ENCODE measurements around the gene PRDX5. TPM values are rescaled to one million over a fixed set of nuclear protein-coding genes. Genes with fewer than 3 reads are reported as not detected.

PRDX5 gene
- total and polyA plus RNA-seq, 9 of the 15 experiments (the other 6 are each of a cell fraction or from before 2014, with no cell fraction given) = 40.8 to 327 (median 204) TPM

DNA sequence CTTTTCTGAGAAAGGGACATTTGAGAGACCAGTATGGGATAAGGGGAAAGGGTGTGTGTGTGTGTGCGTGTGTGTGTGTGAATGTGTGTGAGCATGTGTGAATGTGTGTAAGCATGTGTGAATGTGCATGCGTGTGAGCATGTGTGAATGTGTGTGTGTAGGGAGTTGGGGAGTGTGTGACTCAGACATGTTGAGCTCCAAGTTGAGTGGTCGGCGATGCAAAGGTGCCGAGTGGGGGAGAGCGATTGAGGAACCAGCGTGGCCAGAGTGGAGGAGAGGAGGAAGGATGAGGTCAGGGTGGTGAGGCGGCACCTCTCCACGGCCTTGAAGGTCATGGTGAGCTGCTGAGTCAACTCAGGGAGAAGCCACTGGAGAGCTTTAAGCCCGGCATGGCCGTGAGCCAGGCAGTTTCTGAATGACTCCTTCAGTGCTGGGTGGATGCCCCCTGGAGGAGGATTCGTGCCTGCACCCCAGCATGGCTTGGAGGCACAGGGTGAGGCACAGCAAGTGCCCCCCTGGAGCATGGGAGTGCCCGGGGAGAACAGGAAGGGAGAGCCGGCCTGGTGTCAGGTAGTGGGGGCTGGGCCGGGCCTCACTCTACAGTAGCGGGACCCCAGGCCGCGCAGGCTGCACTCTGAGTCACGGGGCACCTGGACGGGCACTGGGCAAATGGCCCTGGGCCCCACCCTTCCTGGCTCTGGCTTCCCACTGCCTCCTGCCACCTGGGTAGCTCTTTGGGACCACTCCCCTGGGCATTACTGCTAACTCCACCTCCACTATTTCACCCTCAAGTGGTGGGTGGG is 13.8 kb downstream of the PRDX5 start (continued):
- TF ChIP-seq, protein P1, sequence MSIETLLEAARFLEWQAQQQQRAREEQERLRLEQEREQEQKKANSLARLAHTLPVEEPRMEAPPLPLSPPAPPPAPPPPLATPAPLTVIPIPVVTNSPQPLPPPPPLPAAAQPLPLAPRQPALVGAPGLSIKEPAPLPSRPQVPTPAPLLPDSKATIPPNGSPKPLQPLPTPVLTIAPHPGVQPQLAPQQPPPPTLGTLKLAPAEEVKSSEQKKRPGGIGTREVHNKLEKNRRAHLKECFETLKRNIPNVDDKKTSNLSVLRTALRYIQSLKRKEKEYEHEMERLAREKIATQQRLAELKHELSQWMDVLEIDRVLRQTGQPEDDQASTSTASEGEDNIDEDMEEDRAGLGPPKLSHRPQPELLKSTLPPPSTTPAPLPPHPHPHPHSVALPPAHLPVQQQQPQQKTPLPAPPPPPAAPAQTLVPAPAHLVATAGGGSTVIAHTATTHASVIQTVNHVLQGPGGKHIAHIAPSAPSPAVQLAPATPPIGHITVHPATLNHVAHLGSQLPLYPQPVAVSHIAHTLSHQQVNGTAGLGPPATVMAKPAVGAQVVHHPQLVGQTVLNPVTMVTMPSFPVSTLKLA (conservative IDR thresholded peaks at IDR 0.05) = peak; percentile 54 to 70; a peak in 2 of 4 replicates
- TF ChIP-seq ZNF583 (CRISPR knock-in tag; IDR thresholded peaks at IDR 0.05) = no peak
- TF ChIP-seq XRCC5 (IDR thresholded peaks at IDR 0.05; ENCODE audit: low read depth, low read length) = peak; percentile 32; the same call in 1 of the 2 replicates
- no peak for TF ChIP-seq ZC3H4 (CRISPR knock-in tag; IDR thresholded peaks at IDR 0.05; ENCODE audit: borderline replicate concordance)
- TF ChIP-seq, protein P2, sequence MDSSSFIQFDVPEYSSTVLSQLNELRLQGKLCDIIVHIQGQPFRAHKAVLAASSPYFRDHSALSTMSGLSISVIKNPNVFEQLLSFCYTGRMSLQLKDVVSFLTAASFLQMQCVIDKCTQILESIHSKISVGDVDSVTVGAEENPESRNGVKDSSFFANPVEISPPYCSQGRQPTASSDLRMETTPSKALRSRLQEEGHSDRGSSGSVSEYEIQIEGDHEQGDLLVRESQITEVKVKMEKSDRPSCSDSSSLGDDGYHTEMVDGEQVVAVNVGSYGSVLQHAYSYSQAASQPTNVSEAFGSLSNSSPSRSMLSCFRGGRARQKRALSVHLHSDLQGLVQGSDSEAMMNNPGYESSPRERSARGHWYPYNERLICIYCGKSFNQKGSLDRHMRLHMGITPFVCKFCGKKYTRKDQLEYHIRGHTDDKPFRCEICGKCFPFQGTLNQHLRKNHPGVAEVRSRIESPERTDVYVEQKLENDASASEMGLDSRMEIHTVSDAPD (CRISPR knock-in tag; IDR thresholded peaks at IDR 0.05) = no peak
- TF ChIP-seq SRSF9 (IDR thresholded peaks at IDR 0.05; ENCODE audit: borderline replicate concordance, low read depth, low read length) = no peak
- TF ChIP-seq FOXJ3 (CRISPR knock-in tag; IDR thresholded peaks at IDR 0.05) = no peak
- TF ChIP-seq EP400 (IDR thresholded peaks at IDR 0.05) = peak; percentile 75; the same call in 1 of the 2 replicates
- TF ChIP-seq PTBP1 (IDR thresholded peaks at IDR 0.05; ENCODE audit: low read depth, low read length) = no peak
- TF ChIP-seq POU5F1 (IDR thresholded peaks at IDR 0.05; ENCODE audit: borderline replicate concordance, low read depth, low read length, partially characterized antibody) = no peak
- TF ChIP-seq, protein P3, sequence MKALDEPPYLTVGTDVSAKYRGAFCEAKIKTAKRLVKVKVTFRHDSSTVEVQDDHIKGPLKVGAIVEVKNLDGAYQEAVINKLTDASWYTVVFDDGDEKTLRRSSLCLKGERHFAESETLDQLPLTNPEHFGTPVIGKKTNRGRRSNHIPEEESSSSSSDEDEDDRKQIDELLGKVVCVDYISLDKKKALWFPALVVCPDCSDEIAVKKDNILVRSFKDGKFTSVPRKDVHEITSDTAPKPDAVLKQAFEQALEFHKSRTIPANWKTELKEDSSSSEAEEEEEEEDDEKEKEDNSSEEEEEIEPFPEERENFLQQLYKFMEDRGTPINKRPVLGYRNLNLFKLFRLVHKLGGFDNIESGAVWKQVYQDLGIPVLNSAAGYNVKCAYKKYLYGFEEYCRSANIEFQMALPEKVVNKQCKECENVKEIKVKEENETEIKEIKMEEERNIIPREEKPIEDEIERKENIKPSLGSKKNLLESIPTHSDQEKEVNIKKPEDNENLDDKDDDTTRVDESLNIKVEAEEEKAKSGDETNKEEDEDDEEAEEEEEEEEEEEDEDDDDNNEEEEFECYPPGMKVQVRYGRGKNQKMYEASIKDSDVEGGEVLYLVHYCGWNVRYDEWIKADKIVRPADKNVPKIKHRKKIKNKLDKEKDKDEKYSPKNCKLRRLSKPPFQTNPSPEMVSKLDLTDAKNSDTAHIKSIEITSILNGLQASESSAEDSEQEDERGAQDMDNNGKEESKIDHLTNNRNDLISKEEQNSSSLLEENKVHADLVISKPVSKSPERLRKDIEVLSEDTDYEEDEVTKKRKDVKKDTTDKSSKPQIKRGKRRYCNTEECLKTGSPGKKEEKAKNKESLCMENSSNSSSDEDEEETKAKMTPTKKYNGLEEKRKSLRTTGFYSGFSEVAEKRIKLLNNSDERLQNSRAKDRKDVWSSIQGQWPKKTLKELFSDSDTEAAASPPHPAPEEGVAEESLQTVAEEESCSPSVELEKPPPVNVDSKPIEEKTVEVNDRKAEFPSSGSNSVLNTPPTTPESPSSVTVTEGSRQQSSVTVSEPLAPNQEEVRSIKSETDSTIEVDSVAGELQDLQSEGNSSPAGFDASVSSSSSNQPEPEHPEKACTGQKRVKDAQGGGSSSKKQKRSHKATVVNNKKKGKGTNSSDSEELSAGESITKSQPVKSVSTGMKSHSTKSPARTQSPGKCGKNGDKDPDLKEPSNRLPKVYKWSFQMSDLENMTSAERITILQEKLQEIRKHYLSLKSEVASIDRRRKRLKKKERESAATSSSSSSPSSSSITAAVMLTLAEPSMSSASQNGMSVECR (CRISPR knock-in tag; IDR thresholded peaks at IDR 0.05) = no peak
- no peak for TF ChIP-seq RNF2 (IDR thresholded peaks at IDR 0.05)
- TF ChIP-seq, protein P4, sequence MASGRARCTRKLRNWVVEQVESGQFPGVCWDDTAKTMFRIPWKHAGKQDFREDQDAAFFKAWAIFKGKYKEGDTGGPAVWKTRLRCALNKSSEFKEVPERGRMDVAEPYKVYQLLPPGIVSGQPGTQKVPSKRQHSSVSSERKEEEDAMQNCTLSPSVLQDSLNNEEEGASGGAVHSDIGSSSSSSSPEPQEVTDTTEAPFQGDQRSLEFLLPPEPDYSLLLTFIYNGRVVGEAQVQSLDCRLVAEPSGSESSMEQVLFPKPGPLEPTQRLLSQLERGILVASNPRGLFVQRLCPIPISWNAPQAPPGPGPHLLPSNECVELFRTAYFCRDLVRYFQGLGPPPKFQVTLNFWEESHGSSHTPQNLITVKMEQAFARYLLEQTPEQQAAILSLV (tag; IDR thresholded peaks at IDR 0.05) = peak; percentile 49; the same call in 1 of the 2 replicates
- 0 out of 2 replicates have a peak, but pooled peaks have one; percentile 22 for TF ChIP-seq CREB1 (IDR thresholded peaks at IDR 0.05)
- no peak for TF ChIP-seq CREB1 (CRISPR knock-in tag; IDR thresholded peaks at IDR 0.05)
- no peak for TF ChIP-seq ZBTB7A (IDR thresholded peaks at IDR 0.05; ENCODE audit: borderline replicate concordance, control insufficient read depth, low read depth, low read length)
- TF ChIP-seq ZBED1 (IDR thresholded peaks at IDR 0.05) = no peak
- 0 out of 2 replicates have a peak, but pooled peaks have one; percentile 37 for TF ChIP-seq SMC3 (conservative IDR thresholded peaks at IDR 0.05; ENCODE audit: insufficient read depth, low read depth, low read length)
- TF ChIP-seq ZNF696 (CRISPR knock-in tag; conservative IDR thresholded peaks at IDR 0.05) = no peak
- TF ChIP-seq ZZZ3 (IDR thresholded peaks at IDR 0.05) = no peak
- TF ChIP-seq MCM5 (IDR thresholded peaks at IDR 0.05; ENCODE audit: low read depth) = no peak
